Ramos (cell line): ENCODE results near the gene PCMTD2.
"Not testable (repeated sequence)": the region's sequence is repeated elsewhere in the genome, so short reads cannot be mapped to it uniquely, and the experiment has no call there.

Source experiments
- in situ Hi-C: fragments of 300-500 bp; cut with MboI; formaldehyde crosslinking; loops from one replicate; pipeline ENCODE4 v1.14.3; 2022; ENCODE audit warnings: low sequenced_read_pairs; ENCODE audit not compliant: unreplicated experiment

The PCMTD2 gene

GRCh38 chr20:64280460-64280843 lies 24.9 kb downstream of the PCMTD2 start:
- in situ Hi-C loops = no loop called here

- in situ Hi-C loops = no loop called here
Observed at GRCh38 chr20:64283646-64284045, 28.1 kb downstream of the PCMTD2 start.

- in situ Hi-C loops = not testable (repeated sequence)
Observed at GRCh38 chr20:64285579-64286446, 30.3 kb downstream of the PCMTD2 start.

GRCh38 chr20:64286447-64287263 lies 31.1 kb downstream of the PCMTD2 start:
- in situ Hi-C loops = not testable (repeated sequence)

- in situ Hi-C loops = not testable (repeated sequence)
Observed at GRCh38 chr20:64287264-64287590, 31.7 kb downstream of the PCMTD2 start.

GRCh38 chr20:64292167-64292566 lies 36.6 kb downstream of the PCMTD2 start:
- in situ Hi-C loops = not testable (repeated sequence)

- in situ Hi-C loops = not testable (repeated sequence)
Observed at GRCh38 chr20:64303086-64303485, 47.5 kb downstream of the PCMTD2 start.

GRCh38 chr20:64313761-64314160 lies 58.2 kb downstream of the PCMTD2 start:
- in situ Hi-C loops = not testable (repeated sequence)

GRCh38 chr20:64315381-64315780 lies 59.8 kb downstream of the PCMTD2 start:
- in situ Hi-C loops = not testable (repeated sequence)

GRCh38 chr20:64315884-64316283 lies 60.3 kb downstream of the PCMTD2 start:
- in situ Hi-C loops = not testable (repeated sequence)

GRCh38 chr20:64316415-64317083 lies 61.0 kb downstream of the PCMTD2 start:
- in situ Hi-C loops = not testable (repeated sequence)

- in situ Hi-C loops = not testable (repeated sequence)
Observed at GRCh38 chr20:64317331-64317730, 61.8 kb downstream of the PCMTD2 start.

- in situ Hi-C loops = not testable (repeated sequence)
Observed at GRCh38 chr20:64318056-64318455, 62.5 kb downstream of the PCMTD2 start.

GRCh38 chr20:64322031-64322789 lies 66.7 kb downstream of the PCMTD2 start:
- in situ Hi-C loops = not testable (repeated sequence)
